CD4-positive, alpha-beta T cell treated with Interleukin-12 subunit alpha and Interleukin-12 subunit beta, for 1 hour (primary cell): ENCODE results near the gene THUMPD2.
"Not testable (repeated sequence)": the region's sequence is repeated elsewhere in the genome, so short reads cannot be mapped to it uniquely, and the experiment has no call there.

ENCODE experiments used
- DNase-seq: peaks from one replicate; pipeline ENCODE4 v3.0.0-alpha.2; 2020

Gene THUMPD2

GRCh38 chr2:39743269-39743776 lies 35.7 kb downstream of the THUMPD2 start:
- DNase-seq, result no peak

- DNase-seq, result no peak
These were observed 37.2 kb downstream of the THUMPD2 start for GRCh38 chr2:39741871-39742270.

GRCh38 chr2:39739386-39739785 lies 39.7 kb downstream of the THUMPD2 start:
- no peak for DNase-seq

GRCh38 chr2:39738936-39739335 lies 40.1 kb downstream of the THUMPD2 start:
- no peak for DNase-seq

GRCh38 chr2:39737661-39738060 lies 41.4 kb downstream of the THUMPD2 start:
- no peak for DNase-seq

GRCh38 chr2:39736640-39737039 lies 42.4 kb downstream of the THUMPD2 start:
- no peak for DNase-seq

- DNase-seq, result no peak
These were observed 43.4 kb downstream of the THUMPD2 start for GRCh38 chr2:39735648-39736047.

- no peak for DNase-seq
These were observed 44.6 kb downstream of the THUMPD2 start for GRCh38 chr2:39734445-39734844.

GRCh38 chr2:39733070-39733674 lies 45.9 kb downstream of the THUMPD2 start:
- no peak for DNase-seq

GRCh38 chr2:39732482-39732881 lies 46.6 kb downstream of the THUMPD2 start:
- no peak for DNase-seq

GRCh38 chr2:39731546-39731945 lies 47.5 kb downstream of the THUMPD2 start:
- no peak for DNase-seq

GRCh38 chr2:39730685-39731302 lies 48.3 kb downstream of the THUMPD2 start:
- DNase-seq, result peak; percentile 4

GRCh38 chr2:39730276-39730675 lies 48.8 kb downstream of the THUMPD2 start:
- DNase-seq, result no peak

GRCh38 chr2:39728941-39729351 lies 50.1 kb downstream of the THUMPD2 start:
- no peak for DNase-seq

GRCh38 chr2:39728085-39728484 lies 51.0 kb downstream of the THUMPD2 start:
- not testable (repeated sequence) for DNase-seq

- no peak for DNase-seq
These were observed 53.7 kb downstream of the THUMPD2 start for GRCh38 chr2:39725401-39725800.

- DNase-seq, result no peak
These were observed 54.3 kb downstream of the THUMPD2 start for GRCh38 chr2:39724828-39725144.

GRCh38 chr2:39723946-39724827 lies 54.9 kb downstream of the THUMPD2 start:
- no peak for DNase-seq

- DNase-seq, result no peak
These were observed 55.6 kb downstream of the THUMPD2 start for GRCh38 chr2:39723497-39723896.

- no peak for DNase-seq
These were observed 58.1 kb downstream of the THUMPD2 start for GRCh38 chr2:39720970-39721369.

GRCh38 chr2:39719317-39719716 lies 59.7 kb downstream of the THUMPD2 start:
- no peak for DNase-seq

- DNase-seq, result no peak
These were observed 60.6 kb downstream of the THUMPD2 start for GRCh38 chr2:39718483-39718882.

- no peak for DNase-seq
These were observed 62.0 kb downstream of the THUMPD2 start for GRCh38 chr2:39717067-39717466.

- no peak for DNase-seq
These were observed 63.2 kb downstream of the THUMPD2 start for GRCh38 chr2:39715822-39716221.
